Femur (tissue), 1 donor: ENCODE measurements around the gene HELZ.

Experiments
- DNase-seq: peaks from one replicate; pipeline ENCODE4 v3.0.0-alpha.2; 2017

Gene HELZ

GRCh38 chr17:67071595-67071994, 173.4 kb downstream of the HELZ start:
- DNase-seq = no peak

DNA sequence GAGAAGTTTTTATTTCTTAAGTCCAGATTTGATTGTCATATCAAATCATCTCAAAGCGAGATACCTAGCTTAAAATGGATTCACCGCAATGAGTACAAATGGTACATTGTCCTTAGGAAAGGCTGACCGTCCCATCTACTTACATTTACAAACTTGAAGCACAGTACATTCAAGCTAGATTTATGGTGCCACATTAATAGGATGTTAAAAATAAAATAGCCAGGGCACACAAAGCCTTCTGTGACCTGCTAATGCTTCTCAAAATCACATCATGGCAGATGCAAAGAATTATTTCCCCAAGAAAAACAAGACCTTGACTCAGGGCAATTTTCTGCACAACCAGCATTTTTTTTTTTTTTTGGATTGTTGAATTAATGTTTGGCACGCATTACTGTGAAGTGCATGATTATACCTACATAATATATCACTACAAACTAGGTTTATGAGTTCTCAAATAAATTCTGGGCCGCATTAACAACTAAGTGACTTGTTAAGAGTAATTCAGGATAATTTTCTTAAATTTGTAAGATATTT, 175.3 kb downstream of the HELZ start:
- no peak for DNase-seq

DNA sequence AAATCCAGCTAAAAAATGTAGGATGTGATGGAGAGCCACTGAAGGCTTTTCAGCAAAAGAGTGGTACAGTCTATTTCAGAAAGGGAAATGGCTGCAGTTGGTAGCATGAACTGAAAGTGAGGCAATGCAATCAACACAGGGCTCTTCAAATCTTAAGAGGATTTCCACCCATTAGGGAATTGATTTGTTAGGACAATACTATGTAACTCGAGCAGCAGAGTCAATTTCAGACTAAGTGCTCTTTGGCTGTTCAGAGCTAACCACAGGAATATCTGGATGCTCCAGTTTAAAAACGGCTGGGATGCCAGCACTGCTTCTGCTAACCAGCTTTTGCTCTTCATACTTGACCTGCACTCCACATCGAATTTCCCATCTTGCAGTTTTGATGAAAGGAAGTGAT, 176.0 kb downstream of the HELZ start:
- no peak for DNase-seq

DNA sequence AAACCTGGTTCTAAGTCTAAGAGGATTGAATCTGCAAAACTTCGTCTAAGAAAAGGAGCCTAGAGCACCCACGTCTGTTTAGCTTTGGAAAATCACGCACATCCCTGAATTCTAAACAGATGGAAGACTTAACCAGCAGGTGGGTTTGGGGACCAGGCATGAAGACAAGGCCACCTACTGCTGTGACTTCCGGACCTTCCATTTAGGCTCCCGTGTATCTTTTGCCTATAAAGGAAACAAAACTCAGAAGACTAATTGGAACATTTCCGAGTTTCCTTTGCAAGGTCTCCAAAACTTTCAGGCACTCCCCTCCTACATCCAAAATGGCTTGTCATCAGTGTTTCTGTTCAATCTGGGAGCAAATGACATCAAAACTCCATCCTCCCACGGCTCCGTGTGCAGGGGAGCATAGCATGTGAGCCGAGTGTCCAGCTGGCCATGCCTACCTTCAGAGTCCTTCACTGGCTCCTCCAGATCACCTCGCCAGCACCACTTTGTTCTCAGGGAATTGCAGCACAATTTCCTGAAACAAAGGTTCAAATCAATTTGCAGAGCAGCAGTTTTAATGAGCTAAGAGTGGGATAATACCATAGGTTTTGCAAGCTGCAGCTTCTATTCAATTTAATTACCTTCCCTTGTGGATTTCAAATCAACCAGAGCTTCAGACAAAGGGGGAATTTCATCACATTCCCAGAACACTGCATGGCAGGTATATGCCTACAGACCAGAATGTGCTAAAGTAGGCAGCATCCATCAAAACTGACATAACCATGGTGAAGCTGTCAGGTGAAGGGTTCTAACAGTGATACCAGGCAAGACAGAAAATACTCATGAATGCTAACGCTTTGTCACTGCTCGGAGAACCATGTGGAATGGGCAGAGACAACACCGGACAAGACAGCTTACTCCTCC, 177.2 kb downstream of the HELZ start:
- DNase-seq = no peak

DNA sequence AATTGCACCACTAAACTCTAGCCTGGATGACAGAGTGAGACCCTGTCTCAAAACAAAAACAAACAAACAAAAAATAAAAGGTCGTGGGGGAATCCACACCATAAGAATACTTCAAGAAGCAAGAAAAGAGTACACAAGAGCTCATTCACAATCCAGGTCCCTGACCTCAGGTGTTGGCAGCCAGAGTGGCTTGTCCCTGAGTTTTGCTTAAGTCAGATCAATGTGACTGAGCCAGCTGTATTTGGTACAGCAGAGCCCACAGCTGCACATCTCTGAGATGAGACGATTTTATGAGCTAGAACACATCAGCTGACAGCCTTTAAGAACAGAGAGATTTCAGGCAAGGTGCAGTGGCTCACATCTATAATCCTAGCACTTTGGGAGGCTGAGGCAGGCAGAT, 178.3 kb downstream of the HELZ start:
- DNase-seq = no peak

GRCh38 chr17:67063141-67063540, 181.9 kb downstream of the HELZ start:
- DNase-seq = no peak

GRCh38 chr17:67059372-67059771, 185.6 kb downstream of the HELZ start:
- peak; percentile 44 for DNase-seq

- DNase-seq = no peak
These were observed 187.0 kb downstream of the HELZ start for GRCh38 chr17:67058036-67058435.

- no peak for DNase-seq
These were observed 188.1 kb downstream of the HELZ start for GRCh38 chr17:67056746-67057490.

DNA sequence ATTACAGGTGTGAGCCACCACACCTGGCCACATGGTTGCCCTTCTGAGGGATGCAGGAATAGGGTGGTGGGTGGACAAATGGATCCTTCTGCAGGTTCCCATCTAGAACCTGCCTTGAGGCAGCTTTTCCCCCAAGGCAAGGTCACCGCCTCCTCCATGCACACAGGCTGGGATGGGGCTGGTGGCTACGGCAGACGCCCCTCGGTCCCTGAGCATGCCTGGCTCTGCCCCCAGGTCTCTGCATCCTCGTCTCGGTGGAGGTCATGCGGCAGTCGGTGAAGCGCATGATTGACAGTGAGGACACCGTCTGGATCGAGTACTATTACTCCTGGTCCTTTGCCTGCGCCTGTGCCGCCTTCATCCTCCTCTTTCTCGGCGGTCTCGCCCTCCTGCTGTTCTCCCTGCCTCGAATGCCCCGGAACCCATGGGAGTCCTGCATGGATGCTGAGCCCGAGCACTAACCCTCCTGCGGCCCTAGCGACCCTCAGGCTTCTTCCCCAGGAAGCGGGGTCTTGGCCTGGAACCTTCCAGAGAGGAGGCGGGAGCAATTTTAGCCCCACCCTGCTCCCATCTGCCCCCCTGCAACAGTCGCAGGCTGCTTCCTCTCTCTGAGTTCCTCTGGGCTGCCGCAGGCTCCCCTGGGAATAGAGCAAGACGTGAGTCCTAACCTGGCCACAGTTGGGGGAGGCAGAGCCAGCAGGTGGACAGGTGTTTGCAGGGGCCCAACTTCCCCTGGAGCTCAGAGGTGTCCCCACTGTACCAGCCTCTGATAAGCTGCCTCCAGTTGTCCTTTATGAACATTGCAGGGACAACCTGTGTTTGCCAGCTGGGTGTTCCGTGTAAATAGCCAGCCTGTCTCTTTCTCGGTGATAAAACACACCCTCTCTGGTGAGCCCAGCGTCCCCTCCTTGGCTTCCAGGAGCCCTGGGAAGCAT, 188.9 kb downstream of the HELZ start:
- DNase-seq = no peak

GRCh38 chr17:67055041-67055443, 190.0 kb downstream of the HELZ start:
- DNase-seq = no peak

DNA sequence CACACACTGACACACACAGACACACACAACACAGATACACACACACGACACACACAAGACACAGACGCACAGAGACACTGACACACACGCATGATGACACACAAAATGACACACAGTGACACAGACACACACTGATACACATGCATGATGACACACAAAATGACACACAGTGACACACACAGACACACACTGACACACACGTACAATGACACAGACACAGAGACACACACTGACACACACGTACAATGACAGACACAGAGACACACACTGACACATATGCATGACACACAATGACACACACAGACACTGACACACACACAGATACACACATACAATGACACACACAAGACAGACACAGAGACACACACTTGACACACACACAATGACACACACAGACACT, 190.4 kb downstream of the HELZ start:
- no peak for DNase-seq

GRCh38 chr17:67054011-67054591, 190.9 kb downstream of the HELZ start:
- DNase-seq = no peak

DNA sequence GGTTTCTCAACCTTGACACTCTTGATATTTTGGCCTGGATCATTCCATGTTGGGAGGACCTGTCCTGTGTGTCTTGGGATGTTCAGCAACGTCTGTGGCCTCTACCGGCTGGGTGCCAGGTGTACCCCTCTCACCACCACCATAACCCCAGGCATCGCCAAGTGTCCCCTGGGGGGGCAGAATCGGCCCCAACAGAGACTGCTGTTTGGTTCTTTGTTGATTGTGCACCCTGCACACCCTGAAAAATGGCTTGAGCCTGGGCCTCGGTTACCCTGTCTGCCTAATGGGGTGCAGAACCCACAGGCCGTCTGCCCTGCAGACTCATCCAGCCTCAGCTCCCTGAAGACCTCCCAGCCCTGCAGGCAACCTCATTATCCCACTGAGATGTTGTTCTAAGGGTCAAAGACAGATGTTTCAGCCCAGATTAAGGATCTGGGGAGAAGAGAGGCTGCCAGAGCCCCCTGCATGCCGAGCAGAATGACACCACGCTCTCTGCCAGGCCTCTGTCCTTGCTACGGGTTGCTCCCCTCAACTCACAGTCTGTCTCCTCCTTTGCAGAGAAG, 191.5 kb downstream of the HELZ start:
- DNase-seq = no peak

DNA sequence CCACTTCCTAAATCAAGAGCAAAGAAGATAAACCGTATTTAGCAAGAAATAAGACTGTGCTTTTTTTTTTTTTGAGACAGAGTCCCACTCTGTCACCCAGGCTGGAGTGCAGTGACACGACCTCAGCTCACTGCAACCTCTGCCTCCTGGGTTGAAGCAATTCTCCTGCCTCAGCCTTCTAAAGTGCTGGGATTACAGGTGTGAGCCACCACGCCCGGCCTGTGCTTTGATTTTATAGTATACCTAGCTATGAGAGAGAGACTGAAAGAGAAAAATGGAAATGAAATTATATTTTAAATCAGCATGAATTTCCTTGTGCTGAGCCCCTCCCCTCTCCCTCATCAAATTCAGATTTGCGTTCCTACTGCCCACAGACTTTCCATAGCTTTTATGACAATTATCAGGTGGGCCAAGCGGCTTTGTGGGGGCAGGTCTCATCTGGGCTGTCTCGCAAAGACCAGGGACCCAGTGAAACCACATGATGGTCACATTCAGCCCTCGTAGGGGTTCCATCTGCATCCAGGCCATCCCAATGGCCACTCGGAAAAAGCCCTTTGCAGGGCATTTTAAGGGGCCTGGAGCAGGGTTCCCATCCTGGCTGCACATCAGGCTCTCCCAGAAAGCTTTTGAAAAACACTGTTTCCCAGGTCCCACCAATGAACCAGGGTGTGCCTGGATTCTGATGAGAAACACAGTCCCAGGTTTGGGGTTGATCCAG, 192.1 kb downstream of the HELZ start:
- DNase-seq = no peak

DNA sequence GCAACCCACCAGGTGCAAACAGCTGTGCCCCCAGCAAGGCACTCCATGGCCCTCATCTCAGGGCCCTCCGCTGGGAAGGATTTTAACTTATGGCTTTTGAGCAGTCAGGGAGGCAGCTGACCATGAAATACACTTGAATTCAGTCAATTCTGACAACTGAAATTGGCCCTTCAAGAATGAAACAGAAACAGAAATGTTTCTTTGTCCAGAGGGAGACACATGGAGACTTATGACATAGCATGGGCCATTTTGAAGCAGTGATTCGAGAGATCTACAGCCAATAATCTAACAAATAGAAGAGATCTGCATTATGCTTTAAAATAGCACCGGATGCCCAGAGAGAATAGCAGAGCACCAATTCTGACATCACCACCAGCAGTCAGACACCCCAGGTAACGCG, 193.2 kb downstream of the HELZ start:
- no peak for DNase-seq

DNA sequence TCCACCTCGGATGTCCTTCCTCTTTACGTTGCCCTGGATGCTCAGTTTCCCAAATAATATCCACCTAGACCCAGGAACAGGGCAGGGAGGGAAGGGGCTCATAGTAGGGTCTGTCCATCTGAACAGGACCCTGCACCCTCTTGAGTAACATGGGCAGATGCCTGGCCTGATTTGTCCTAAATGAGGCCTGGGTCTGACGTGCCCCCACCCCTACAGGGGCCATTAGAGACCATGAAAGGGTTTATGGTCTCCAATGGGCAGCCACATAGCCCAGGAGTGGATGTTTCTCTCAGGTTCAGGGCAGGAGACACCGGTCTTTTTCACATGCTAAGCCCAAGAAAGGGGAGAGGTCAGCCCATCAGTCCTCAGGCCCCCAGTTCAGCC, 193.8 kb downstream of the HELZ start:
- no peak for DNase-seq

DNA sequence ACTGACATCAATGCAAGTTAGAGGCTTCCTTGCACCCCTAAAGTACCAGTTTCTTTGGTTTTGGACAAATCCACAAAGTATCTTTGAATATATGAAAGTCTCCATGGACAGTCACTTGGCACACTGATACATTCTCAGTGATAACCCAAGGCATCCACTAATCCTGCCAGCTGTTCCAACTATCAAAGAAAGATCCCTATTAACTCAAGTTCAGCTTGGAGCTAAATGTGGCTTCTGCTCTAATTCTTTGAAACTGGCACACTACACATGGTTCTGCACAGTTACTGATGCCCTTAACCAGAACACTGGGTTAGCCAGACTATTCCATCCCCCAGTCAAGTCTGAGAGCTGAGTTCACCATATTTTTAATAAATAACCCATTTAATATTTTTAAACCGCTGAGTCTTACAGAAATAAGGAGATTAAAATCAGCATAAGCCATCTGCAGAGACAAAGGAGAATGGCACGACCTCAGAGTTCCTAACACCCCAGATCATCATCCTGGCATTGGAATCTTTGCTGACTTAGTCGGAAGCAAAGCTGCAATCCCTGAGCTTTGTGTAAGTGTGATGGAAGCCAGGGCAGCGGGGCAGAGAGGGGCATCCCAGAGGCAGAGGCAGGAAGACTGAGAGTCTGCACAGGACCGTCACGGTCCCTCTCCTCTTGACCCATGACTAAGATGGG, 194.4 kb downstream of the HELZ start:
- DNase-seq = no peak

DNA sequence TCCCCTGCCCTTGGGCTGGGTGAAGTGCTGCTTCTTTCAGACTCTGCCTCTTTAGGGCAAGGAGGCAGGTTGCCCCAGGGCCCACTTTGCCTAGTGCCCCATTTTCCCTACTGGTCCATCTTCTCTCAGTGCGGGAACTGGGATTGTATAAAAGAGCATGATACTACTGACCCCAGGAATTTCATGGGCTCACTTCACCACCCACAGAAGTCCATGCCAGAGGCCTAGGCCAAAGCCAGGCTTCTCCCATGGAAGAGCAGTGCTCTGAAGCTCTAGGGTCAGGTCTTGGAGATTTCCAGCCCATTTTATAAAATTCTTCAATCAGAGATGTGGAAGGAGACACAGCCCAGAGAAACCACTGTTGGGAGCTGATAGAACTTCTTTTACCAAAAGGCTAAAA, 194.9 kb downstream of the HELZ start:
- DNase-seq = no peak

DNA sequence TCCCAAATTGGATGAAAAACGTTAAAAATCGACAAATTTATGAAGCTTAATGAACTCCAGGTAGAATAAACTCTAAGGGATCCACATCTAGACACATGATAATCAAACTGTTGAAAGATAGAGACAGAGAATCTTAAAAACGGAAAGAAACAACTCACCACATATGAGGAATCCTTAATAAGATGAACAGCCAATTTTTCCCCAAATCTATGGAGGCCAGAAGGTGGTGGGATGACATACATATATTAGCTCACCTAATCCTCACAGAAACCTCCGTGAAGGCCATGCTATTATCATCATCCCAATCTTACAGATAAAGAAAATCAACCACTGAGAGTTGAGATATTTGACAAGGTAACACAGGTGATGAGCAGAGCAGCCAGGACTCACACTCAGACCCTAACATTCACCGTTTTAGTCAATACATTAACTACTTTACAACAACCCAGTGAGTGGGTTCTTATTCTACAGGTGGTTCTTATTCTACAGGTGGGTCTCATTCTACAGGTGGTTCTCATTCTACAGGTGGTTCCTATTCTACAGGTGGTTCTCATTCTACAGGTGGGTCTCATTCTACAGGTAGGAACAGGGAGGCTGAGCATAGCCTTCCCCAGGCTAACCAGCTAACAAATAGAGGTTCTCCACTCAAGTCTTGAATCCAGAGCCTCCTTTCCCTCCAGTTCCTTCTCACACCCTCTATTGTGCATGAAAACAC, 195.8 kb downstream of the HELZ start:
- no peak for DNase-seq
